HG02943 (cell line): ENCODE measurements around the gene IQSEC1.
"Not testable (repeated sequence)": the region's sequence is repeated elsewhere in the genome, so short reads cannot be mapped to it uniquely, and the experiment has no call there.

Experiments used
- ATAC-seq: cut with Tn5 transposase; IDR thresholded peaks from one replicate; pipeline ENCODE4 v1.9.1; 2021; ENCODE audit warnings: mild to moderate bottlenecking, low read depth, moderate library complexity; ENCODE audit not compliant: unreplicated experiment

IQSEC1 gene

DNA sequence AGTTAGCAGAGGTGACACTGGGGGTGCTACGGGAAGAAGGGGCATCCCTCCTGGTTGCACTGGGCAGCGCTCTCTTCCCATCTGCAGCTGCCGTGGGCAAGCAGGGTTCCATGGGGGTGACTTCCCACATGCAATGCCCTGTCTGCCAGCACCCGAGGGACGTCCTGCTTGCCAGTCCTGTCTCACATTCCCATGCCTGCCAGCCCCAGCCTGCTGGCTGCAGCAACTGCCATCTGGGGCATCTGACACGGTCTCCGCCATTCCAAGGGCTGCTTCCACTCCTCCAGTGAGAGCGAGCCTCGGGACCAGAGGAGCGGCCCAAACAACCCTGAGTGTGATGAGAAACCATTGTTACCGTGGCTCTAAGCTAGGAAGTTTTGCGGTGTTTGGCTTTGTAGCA lies 186.5 kb downstream of the IQSEC1 start:
- no peak for ATAC-seq

DNA sequence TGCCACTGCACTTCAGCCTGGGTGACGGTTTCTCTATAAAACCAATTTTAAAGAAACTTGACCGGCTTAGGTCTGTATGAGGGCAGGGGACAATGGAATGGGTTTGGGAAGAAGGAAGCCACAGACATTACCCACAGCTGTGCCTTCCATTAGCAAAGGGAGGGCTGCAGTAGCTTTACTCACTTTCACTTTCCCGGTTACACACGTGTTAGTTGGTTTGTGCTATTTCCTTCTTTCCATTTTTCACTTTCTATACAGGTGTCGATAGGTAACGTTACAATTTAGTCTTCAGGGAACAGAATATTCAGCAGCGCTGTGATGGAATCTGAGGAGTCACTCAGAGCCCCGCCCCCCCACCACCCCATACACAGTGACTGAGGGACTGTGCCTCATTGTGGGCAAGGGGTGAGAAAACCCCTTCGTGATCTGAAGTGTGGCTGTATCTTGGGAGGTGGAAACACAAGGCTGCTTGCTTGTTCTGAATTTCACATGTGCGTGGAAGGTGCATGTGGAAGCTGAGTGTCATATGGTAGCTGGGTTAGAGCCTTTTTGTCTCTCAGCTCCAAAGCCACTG lies 187.0 kb downstream of the IQSEC1 start:
- ATAC-seq, result no peak

DNA sequence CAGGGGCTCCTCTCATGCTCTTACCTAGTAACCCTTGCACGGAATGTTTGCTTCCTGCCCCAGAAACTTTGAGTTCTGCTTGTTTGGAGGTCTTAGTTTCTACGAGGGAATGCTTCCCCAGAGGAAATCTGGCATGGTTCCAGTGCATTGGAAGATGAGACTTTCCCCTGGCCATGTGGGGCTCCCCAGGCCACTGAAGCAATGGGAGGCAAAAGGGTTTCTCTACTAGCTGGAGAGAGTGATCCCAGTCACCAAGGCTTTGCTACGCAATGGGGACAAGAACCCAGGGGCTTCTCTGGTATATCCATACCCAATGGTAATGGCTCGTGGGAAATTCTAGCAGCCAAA lies 187.7 kb downstream of the IQSEC1 start:
- ATAC-seq, result no peak

DNA sequence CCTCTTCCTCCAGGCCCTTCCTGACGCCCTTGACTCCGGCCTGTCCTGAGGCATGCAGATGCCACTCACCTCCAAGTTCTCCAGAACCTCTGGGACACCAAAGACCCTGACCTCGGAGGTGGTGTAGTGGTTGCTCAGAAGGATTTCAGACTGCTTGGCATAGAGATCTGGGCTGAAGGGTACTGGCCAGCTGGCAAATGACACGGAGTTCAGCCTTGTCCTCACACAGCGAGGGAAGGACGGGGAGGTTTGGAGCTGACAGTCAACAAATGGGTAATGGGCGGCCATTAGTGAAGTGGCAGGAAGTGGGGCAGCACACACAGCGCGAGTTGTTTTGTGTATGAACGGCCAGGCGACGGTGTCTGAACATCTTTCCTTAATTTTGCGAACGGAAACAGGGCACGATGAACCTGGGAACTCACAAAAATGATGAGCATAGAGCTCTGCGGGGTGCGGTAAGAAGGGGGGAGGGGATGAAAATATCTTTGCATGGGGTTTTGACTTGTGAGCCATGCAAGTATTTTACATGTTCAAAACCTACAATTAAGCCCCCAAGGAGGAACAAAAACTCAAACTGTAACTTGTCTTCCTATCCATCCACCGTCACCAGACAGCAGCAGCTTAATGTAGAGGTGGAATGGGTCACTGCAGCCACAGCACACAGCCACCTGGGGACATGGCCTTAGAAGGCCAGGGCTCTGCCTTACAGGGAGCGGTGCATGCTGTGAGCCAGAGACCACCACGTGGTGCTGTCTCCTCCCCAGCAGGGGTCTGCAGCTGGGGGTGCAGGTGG lies 188.2 kb downstream of the IQSEC1 start:
- no peak for ATAC-seq

DNA sequence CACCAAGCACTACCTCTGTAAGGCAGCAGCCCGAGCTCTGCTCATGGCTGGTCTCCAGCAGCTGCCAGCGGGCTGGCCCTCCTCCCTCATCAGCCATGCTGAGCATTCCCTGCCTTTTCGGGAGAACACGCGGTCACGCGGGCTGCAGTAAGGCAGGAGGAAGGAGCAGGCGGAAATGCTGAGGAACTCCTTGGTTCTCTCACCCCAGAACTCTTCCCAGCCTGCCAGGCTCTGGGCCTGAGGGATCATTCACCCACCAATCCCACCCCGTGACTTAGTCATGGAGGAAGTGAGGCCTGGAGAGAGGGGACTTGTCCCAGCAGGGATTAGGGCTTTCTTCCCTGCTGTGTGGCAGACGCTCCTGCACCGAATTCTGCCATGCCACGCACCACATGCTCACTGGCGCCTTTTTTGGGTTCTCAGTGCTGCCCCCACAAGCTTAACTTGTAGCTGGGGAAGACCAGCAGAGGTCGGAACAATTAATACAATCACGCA lies 189.0 kb downstream of the IQSEC1 start:
- ATAC-seq, result no peak

DNA sequence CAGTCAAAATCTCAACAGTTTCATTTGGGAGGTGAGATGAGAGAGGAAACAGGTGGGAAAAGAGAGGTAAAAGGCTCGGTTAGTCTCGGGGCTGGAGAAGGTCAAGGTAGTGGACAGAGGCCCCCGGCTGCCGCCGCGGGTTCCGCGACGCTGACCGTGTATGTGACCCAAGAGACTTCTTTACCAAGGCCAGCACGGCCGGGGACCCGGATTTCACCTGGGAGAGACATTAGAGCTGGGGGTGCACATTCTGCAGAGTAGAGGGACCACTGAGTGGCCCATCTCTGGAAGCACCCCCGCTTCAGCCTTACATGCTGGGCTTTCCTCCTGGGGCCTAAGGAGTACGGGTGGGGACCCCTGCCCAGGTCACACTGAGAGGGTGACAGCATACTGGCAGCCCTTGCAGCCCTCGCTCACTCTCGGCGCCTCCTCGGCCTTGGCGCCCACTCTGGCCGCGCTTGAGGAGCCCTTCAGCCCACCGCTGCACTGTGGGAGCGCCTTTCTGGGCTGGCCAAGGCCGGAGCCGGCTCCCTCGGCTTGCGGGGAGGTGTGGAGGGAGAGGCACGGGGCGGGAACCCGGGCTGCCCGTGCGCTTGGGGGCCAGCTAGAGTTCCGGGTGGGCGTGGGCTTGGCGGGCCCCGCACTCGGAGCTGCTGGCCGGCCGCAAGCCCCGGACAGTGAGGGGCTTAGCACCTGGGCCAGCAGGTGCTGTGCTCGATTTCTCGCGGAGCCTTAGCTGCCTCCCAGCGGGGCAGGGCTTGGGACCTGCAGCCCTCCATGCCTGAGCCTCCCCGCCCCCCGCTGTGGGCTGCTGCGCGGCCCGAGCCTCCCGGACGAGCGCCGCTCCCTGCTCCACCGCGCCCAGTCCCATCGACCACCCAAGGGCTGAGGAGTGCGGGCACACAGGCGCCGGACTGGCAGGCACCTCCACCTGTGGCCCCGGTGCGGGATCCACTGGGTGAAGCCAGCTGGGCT lies 190.6 kb downstream of the IQSEC1 start:
- no peak for ATAC-seq

DNA sequence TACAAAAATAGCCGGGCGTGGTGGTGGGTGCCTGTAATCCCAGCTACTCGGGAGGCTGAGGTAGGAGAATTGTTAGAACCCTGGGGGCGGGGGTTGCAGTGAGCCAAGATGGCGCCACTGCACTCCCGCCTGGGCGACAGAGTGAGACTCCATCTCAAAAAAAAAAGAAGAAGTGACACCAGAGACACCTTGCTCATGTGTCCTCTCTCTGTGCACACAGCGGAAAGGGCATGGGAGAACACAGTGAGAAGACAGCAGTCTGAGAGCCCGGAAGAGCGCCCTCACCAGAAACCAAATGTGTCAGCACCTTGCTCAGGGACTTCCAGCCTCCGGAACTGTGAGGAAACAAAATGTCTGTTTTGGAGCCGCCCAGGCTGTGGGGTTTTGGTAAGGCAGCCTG lies 191.4 kb downstream of the IQSEC1 start:
- ATAC-seq, result not testable (repeated sequence)

DNA sequence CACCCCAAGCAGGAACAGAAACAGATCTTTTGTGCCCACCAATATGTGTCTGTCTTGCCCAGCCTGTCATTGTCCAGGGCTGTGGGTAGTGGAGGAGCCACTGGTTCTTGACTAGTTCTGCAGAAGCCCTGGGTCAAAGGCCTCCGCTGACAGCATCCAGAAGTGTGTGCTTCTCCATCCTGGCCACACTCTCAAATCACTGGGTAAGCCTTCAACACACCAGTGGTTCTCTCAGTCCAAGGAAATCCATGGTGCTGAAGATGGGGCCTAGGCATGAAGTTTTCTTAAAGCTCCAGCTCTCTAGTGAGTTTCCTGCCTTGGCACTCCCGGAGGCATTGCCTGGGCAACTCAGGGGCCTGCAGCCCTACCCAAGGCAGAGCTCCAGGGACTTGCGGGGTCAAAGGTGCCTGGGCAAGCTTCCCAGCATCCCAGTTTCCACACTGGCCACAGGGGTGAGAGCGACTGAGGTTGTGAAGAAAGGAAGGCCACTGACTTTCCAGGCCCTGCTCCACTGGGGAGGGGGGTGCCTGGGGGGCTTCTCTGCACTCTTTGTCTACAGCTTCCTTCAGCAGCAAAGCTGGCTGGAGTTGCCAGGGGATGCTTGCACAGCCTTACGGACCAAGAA lies 193.9 kb downstream of the IQSEC1 start:
- ATAC-seq, result no peak

DNA sequence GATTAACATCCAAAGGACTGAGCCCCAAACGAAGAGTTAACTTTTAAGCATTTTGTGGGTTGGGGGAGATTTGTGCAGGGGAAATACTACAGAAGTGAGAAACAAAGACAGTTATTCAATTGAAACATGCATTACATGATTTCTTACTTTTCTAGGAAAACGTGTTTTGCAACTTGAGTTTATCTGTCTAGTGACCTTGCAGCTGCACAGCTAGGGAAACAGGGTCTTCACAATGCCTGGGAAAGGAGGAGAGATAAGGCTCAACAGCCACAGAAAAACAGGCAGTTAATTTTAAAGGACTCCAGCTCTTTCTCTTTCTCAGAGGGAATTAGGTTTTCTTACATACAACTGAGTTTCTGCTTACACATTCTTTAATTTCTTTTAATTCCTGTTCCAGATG lies 194.5 kb downstream of the IQSEC1 start:
- ATAC-seq, result not testable (repeated sequence)

DNA sequence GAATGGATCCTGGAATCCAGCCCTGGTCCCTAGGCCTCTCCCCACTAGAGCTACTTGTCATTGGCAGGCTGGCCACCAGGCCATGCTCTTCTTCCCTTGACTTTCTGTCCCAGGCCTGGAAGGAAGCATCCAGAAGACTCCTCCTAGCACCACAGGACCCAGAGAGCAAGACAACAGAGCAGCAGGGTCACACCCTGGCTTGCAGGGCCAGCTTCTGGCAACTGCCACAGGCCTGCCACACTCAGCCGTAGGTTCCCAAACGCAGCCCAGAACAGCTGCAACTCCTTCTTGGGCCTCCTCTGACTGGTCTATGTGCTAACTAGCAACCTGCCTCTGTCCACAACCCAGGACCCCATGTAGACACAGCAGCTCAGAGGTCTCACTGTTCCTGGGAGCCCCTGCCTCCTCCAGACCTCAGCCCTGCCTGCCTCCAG lies 195.1 kb downstream of the IQSEC1 start:
- ATAC-seq, result no peak

DNA sequence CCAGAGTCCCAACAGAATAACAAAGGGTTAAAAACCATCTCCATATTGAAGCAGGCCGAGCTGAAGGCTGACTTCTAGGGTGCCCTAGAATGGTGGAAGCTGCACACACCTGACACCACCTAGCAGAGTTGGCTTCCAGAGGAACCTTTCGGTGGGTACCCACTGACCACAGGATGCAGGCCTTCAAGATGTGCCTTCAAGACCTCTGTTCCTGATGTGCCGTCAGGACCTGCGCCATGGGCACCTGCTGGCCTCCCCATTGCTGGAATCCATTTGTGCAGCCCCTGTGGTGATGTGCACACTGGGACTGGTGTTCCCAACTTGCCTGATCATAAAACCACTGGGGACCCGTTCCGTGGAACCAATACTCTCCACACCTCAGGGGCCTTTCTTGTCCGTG lies 196.2 kb downstream of the IQSEC1 start:
- ATAC-seq, result no peak

DNA sequence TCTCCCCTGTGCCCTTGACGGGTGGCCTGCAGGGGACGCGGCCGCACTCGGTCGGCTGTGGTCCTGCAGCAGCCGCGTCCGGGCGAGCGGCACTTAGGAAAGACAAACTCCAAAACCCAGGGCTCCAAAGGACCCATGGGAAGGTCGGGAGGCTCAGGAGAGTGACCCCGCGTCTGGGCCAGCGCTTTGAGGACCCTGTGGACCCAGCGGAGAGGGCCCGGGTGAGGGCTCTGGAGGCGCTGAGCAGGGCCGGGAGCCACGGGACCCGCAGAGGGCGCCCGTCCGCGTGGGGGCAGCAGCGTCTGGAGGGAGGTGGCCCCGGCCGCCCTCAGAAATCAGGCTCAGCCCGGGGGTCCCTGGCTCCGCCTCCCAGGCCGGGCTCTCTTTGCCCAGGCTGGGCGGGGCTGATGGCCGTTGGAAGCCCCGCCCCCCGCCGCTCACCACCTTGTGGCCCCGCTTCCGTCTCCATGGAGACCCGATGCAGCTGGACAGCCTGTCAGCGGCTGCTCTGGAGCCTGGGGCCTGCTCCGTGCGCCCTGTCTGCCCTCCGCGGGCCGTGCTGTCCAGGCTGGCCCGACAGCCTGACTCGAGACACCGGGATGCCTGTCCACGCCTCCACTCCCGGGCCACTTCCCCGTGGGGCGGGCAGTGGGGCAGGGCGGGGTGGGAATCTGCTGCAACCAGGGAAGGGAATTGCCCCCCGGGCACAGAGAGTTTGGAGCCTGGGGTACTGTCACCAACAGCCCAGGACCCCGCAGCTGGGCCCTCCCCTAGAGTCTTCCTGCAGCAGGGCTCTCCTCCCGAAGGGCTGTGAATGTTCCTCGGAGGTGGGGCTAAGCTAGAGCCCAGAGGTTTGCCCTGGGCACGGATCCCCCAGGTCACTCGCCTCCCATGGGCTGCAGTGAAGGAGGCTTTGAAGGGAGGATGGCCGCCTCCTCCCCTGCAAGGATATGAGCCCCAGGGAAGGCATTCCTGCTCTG lies 197.1 kb downstream of the IQSEC1 start:
- no peak for ATAC-seq

DNA sequence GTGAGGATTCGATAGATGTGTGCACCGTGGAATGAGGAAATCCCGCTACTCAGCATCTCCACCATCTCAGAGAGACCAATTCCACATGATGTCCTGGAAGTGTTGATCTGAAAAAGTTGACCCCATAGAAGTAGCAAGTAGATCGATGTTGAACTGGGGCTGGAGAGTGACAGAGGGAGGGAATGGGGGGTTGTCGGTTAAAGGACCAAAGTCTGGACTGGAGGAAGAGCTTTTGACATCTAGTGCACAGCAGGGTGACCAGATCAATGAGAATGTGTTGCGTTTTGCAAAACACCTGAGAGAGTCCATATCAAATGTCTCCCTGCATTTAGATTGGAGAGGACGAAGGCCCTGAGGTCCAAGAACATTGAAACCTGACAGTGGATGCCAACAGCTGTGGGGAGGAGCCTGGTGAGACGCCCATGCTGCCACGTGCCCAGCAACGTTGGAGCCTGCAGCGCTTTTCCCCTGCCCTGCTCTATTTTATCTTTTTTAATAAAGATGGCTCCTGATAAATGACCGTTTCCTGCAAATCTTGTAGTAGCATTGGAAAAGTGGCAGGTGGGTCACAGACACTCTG lies 201.7 kb downstream of the IQSEC1 start:
- ATAC-seq, result no peak

DNA sequence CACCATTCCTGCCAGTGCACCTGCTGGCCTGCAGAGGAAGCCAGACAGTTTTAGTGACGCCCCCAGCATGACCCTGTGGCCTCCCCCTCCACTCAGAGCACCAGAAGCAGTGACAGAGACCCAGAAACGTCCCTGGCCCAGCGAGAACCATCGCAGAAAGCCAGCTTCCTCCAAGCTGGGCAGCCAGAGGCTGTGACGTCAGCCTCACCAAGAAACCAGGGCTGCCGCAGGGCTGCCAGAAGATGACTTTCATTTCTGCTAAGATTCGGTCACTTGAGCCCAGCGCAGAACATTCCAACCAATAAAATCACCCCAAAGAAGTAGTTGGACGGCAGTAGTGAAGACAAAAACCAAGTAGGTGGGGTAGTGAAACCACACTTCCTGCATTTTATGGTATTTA lies 202.3 kb downstream of the IQSEC1 start:
- no peak for ATAC-seq

DNA sequence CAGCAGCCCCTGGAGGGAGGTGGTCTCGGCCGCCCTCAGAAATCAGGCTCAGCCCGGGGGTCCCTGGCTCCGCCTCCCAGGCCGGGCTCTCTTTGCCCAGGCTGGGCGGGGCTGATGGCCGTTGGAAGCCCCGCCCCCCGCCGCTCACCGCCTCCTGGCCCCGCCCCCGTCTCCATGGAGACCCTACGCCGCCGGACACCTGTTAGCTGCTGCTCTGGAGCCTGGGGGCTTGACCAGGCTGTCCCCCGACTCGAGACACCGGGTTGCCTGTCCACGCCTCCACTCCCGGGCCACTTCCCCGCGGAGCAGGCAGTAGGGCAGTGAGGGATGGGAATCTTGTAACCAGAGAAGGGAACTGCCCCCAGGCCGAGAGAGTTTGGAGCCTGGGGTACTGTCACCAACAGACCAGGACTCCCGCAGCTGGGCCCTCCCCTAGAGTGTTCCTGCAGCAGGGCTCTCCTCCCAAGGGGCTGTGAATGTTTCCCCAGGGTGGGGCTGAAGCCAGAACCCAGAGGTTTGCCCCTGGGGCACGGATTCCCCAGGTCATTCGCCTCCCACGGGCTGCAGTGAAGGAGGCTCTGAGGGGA lies 204.1 kb downstream of the IQSEC1 start:
- no peak for ATAC-seq

DNA sequence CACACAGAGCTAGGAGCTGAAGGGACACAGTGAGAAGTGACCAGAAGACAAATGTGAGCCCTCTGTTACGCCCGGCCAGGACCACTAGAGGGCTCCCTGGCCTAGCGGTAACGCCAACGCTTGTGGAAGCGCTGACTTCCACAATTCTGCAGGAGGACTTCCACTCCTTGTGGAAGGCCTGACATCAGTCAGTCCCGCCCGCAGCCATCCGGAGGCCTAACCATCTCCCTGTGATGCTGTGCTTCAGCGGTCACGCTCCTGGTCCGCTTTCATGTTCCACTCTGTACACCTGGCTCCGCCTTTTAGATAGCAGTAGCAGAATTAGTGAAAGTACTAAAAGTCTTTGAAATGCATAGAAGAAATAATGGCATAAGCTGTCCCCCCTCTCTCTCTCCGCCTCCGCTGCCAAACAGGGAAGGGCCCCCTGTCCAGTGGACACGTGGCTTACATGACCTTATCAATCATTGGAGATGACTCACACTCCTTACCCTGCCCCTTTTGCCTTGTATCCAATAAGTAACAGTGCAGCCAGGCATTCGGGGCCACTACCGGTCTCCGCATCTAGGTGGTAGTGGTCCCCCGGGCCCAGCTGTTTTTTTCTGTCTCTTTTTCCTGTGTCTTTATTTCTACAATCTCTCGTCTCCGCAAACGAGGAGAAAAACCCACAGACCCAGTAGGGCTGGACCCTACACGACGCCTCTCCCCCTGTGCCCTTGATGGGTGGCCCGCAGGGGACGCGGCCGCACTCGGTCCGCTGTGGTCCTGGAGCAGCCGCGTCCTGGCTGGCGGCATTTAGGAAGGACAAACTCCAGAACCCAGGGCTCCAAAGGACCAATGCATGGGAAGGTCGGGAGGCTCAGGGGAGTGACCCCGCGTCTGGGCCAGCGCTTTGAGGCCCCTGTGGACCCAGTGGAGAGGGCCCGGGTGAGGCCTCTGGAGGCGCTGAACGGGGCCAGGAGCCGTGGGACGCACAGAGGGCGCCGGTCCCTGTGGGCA lies 204.9 kb downstream of the IQSEC1 start:
- no peak for ATAC-seq

DNA sequence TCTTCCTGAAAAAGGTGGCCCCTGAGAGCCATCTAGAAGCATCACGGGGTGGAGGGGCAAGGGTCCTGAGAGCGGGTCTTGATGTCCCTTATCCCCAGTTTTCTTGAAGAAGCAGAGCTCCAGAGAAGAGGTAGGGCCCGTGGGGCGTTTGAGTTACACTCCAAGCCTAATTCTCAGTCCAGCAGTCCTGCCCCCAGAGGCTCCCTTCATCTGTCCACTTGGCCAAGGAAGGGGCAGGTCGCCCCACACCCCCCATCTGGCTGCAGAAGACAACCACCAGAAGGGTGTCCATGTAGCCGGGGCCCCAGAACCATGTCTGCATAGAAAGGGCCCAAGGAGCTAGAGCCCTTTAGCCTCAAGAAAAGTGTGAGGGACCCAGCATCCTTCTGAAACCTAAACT lies 206.4 kb downstream of the IQSEC1 start:
- no peak for ATAC-seq

DNA sequence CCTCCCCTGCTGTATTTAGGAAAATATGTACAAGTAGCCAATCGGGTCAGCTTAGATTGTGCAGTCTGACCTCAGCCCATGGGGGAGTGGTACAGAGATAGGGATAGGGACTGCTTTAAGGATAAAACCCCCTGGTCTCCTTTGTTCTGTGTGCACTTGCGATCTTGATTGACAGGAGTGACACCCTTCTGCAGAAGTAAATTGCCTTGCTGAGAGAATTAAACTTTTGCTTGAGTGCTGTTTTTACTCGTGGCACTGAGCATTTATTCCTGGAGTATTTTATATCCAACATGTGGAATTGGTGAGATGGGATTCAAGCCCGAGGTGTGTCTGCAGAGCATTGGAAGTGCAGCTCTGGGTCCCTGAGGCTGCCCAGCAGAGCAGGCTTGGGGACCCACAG lies 208.0 kb downstream of the IQSEC1 start:
- no peak for ATAC-seq
